Activated CD4-positive, alpha-beta T cell treated with anti-CD3 and anti-CD28 coated beads, Interleukin-2, amount 50 U/mL, for 48 hours (primary cell): Measurements from ENCODE around the gene MSI2.
"Not testable (repeated sequence)": the region's sequence is repeated elsewhere in the genome, so short reads cannot be mapped to it uniquely, and the experiment has no call there.

Experiments
- DNase-seq, 2 experiments: peaks; one replicate each; pipeline ENCODE4 v3.0.0-alpha.2; 2020

Gene MSI2

DNA sequence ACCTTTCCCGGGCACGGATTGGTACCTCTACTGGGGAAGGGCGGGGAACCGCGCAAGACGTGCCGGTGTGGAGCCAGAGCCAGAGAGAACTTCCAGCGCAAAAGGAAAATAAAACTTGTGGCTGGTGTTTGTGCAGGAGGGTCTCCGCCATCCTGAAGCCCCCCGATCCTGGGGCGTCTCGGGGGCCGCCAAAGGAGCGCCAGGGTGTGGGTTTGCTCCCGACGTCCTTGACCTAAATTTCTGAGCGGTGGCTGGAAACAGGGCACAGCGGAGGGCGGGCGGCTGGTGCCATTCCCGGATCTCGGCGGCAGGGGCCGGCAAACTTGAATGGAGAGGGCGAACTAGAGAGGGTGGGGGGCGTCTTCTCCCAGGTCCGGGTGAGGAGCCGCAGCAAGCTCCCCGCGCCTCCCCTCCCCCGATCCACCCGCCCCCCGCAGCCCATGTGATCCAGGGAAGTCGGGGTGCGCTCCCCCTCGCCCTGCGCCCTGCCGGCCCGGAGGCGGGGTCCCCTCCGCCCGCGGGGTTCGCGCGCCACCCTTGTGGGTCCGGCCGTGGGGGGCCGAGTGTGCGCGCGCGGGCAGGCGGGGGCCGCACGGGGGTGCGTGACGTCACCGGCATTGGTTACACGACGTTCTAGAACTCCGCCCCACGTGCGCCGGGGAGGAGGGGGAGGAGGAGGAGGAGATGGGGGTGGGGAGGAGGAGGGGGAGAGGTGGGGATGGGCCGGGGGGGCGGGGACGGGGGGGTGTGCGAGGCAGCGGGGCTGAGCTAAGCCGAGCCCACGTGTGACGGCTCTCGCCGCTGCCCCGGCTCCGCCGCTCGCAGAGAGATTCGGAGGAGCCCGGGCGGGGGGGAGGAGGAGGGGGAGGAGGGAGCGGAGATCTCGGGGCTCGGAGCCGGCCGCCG lies at the start of gene MSI2:
Gene MSI2 (plus strand): TSS at position 748 of the 906 bp plus-strand sequence. CDS start 220 bp downstream, outside the sequence.
- peak; percentile 88 to 90 for DNase-seq

DNA sequence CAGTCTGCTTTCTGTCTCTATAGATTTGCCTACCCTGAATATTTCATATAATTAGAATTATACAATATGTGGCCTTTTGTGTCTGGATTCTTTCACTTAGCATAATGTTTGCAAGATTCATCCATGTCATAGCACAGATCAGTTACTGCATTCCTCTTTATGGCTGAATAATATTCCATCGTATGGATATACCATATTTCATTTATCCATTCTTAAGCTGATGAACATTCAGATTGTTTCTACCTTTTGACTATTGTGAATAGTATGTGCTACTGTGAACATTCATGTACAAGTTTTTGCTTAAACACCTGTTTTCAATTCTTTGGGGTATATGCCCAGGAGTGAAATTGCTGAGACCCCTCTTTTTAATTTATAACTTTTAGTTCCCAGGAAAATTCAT lies 49.4 kb upstream of the MSI2 start:
- no peak for DNase-seq

DNA sequence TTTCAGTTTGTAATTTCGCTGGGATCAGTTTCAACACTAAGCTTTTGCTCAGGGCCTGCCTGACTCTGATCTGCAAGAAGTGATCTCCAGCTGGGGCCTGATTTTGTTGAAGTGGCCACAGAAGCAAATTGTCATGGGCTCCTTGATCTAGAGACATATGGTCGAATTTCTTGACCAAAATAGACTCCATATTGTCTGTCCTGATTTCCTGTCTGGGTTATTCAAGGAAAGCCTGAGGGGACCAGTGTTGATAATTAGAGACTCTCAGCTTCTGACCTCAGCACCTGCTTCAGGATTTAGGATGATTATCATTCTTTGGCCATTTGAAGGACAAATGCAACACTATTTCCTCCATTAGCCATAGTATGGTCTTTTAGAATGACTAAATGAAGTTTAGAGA lies 48.9 kb upstream of the MSI2 start:
- DNase-seq = no peak

DNA sequence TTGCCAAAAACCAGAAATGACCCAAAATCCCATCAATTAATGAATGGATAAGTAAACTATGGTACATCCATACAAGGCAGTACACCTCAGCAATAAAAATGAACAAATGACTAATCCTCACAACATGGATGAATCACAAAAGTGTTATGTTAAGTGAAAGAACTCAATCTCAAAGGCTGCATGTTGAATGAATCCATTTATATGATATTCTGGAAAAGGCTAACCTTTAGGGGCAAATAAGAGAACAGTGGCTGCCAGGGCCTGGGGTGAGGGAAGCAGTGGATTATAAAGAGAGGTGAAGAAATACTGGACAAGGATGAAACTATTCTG lies 46.1 kb upstream of the MSI2 start:
- no peak for DNase-seq

DNA sequence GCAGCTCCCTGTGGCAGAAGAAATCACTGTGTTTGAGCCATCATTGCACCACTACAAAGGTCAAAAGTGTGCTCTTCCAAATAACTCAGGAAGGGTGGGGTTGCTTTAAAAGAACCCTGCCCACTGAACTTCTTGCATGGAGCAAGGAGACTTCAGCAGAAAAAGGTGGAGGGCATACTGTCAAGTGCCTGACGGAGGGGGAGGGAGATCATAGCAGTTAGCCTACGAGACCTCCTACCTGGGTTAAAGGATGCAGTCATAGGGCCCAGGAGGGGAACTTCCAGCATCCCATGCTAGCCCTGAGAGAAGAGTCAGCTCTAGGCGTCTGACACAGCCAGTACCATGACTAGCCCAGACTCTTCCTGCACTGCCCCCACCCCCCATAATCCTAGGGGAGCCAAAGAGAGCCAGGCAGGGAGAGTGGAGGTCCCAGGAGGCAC lies 45.3 kb upstream of the MSI2 start:
- no peak for DNase-seq

DNA sequence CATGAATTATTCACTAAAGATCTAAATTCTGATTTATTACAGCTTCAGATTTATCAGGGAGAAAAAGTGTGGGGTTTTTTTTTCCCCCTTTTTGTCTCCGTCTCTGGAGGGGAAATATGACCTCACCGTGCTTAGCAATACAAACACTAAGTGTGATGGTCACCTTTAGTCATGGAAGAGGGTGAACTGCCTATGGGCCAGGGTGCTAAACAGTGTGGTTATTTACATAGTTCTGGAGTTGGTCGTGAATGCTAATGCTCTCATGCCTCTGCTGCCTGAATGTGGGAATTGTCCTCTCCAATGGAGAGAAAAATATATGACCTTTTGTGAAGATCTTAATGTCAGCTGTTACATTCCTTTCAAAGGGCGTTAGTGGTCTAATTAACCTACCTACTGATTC lies 44.8 kb upstream of the MSI2 start:
- no peak for DNase-seq

DNA sequence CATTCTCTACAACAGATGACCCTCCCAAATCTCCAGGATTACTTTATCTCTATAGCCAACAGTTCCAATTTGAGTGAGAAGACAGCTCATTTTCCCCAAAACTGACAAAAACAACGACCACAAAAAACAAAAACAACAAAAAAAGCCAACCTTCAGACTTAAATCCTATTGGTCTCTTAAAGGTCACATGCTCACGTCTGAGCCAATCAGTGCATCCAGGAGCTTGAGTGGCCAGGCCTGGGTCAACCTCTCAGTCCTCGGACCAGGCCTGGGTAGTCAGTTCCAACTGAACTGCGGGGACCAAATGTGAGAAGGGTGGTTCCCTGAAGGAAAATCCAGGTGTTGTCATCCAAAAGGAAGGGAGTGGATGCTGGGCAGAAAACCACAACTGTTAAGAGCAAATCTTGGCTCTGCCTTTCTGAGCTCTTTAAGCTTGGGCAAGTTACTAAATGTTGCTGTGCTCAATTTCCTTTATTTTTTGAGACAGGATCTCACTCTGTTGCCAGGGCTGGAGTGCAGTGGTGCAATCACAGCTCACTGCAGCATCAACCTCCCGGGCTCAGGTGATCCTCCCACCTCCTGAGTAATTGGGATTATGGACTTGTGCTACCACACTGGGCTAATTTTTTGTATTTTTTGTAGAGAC lies 43.0 kb upstream of the MSI2 start:
- no peak for DNase-seq

DNA sequence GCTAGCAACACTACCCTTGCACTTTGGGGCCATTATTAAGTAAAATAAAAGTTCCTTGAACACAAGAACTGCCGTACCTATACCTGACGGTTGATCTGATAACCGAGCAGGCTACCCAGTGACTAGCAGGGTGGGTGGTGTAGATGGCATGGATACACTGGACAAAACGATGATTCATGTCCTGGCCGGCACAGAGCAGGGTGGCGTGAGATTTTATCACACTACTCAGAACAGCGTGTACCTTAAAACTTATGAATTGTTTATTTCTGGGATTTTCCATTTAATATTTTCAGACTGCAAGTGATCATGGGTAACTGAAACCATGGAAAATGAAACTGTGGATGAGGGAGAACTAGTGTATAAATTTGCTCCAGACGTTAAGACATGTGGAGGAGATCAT lies 41.0 kb upstream of the MSI2 start:
- DNase-seq = no peak

DNA sequence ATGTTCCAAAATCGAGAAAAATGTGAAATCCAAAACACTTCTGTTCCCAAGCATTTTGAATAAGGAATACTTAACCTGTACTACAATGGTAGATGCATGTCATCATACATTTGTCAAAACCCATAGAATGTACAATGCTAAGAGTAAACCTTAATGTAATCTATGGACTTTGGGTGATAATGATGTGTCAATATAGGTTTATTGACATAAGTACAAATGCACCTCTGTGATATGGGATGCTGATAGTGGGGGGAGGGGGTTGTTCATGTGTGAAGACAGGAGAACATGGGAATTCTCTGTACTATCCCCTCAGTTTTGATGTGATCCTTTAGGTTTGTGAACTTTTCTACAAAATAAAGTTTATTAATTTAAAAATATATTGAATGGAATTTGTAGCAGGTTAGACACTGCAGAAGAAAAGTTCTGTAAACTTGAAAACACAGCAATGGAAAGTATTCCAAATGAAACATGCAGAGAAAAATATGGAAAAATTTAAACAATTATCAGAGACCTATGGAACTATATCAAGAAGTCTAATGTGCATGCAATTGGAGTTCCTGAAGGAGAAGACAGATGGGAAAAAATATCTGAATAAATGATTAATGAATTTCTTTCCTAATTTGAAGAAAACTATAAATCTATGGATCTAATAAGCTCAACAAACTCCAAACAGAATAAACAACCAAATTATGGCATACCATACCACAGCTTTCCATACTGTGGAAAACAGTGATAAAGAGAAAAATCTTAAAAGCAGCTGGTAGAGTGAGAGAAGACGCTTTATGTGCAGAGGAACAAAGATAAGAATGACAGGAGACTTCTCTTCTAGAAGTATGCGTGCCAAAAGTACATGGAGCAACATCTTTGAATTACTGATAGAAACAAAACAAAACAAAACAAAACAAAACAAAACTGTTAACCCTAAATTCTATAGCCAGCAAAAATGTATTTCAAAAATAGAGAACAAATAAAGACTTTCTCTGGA lies 34.7 kb upstream of the MSI2 start:
- DNase-seq = no peak

DNA sequence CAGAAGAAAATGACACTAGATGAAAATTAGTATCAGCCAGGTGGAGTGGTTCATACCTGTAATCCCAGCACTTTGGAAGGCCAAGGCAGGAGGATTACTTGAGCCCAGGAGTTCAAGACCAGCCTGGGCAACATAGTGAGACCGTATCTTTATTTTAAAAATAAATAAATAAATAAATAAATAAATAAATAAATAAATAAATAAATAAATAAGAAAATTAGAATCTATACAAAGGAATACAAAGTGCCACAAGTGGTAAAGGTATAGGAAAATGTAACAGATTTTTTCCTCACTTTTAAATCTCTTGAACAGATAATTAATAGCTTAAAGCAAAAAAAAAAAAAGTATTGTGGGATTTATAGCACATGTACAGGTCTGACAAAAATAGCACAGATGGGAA lies 33.9 kb upstream of the MSI2 start:
- not testable (repeated sequence) for DNase-seq

DNA sequence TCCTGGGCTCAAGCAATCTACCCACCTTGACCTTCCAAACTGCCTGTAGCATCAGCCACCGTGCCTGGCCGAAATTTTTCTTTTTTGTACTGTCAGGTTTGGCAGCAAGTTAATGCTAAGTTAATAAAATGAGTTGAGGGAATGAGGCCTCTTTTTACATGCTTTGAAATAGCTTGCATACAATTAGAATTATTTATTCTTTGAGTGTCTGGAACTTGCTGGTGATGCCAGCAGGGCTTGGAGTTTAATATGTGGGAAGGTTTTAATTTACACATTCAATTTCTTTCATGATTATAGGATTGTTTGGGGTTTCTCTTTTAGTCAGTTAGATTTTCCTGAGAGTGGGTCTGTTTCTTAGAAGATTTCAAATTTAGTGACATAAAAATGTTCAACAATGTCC lies 31.2 kb upstream of the MSI2 start:
- DNase-seq = no peak

DNA sequence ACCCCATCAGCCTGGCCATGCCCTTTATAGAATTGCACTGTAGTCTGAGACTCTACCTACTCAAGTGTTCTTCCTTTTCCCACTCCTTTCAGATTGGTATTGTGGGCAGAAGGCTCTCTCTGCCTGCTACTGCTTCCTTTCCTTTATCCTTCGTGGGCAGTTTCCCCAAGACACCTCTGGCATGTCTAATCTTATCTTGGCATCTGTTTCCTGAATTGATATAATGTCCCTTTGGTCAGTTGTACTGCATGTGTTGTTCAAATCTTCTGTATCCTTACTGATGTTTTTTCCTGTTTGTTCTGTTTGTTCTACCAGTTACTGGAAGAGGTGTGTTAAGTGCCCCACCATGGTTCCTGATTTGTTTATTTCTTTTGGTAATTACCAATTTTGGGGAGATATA lies 29.5 kb upstream of the MSI2 start:
- no peak for DNase-seq

DNA sequence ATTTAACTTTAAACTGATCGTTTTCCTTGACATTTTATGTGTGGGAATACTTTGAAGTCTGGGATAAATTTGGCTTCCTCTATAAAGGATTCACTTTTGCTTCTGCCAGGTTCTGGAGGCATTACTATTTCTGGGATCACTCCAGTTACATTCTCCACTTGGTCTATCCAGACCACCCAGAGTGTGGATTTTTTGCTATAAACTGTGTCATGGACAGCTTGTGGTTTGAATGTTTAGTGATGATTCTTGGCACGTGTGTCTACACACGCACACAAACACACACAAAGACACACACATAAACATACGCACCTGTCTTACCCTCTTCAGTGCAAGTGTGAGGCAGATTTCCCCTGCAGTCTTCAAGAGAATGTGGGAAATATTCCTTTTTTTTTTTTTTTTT lies 27.4 kb upstream of the MSI2 start:
- no peak for DNase-seq

DNA sequence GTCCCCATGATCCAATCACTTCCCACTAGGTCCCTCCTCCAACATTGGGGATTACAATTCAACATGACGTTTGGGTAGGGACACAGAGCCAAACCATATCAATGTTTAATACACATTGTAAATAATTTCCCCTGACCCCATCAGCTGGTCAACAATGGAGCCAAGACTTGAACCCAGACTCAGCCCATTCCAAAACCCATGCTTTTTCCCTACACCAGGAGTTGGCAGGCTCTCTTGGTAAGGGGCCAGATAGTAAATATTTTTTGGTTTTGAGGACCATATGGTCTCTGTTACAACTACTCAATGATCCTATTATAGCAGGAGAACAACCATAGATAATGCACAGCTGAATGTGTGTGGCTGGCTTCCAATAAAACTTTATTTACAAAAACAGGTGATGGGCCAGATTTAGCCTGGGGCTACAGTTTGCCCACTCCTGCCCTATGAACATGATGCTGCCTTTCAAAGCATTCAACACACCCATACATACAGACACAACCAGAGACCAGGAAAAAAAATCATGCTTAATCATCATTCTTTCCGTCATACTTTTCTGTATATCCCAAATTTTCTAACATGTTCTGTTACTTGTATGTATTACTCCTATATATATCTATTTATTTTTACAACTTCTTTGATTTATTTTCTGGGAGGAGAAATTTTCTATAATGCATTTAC lies 22.1 kb upstream of the MSI2 start:
- DNase-seq = no peak

DNA sequence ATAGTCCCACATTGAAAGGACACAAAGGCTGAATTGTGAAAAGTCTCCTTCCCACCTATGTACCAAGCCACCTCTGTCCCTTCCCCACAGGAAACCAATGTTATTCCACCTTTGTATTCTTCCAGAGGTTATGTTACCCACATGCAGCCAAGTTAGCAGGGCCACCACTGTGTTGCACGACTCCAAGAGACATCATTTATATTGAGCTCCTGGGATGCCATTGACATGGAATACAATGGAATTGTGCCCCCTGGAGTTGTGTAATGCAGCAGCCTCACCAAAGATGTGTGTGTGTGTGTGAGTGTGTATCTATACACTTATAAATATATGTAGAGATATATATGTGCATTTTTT lies 21.6 kb upstream of the MSI2 start:
- DNase-seq = no peak

DNA sequence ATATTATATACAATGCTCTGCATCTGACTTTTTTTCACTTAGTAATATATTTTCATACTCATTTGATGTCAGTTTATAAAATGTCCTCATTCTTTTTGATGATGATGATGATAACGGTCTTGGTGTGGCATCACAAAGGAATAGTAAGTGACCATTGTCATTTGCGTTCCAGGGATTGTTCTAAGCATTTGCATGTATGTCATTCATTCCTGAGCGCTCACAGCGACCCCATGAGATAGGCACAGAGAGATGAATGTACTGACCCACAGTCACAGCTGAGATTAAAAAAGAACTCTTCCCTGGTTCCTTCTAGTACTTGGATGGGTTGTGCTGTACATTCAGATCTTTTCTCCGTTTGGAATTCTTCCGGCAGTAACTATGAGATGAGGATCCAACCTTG lies 21.2 kb upstream of the MSI2 start:
- no peak for DNase-seq

DNA sequence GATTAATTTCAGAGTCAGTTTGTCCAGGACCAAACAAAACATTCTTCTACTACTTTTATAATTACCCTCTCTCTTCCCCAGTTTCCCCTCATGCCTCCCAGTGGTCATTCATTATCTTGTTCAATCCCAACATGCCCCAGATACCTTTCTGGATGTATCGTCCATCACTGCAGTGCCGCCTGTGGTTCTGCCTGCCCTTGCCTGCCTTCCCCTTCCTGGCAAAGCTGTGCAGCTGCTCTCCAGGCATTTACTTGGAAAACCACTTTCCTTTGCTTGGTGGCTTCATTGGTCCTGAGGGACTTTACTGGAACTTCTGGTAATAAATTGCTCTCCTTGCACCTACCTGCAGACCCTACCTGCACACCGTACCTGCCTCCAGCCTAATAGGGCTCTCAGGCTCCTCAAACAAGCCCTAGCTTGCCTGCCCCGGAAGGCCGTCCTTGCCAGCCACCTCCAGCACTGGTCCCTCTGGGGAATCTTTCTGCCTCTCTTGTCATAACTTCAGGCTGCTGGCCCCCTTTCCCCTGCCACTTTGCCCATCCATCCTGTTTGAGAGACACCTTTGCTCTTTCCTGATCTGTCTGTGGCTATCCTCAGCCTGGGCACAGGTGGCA lies 19.5 kb upstream of the MSI2 start:
- DNase-seq = no peak

DNA sequence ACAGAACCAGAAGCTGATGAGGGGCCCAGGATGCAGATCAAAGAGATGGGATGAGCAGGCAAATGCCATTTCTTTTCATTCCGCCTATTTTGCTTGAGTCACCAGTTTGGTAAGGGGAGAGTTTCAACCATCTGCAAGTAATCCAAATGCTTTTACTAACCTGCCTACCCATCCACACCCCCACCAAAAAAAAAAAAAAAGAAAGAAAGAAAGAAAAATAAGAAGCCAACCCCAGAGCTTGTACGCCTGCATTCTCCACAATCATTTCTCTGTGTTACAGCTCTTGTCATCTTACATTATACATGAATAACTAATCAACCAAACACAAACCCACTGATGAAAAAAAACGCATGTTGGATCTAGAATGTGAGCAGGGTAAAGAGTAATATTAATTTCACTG lies 15.7 kb upstream of the MSI2 start:
- DNase-seq = no peak

DNA sequence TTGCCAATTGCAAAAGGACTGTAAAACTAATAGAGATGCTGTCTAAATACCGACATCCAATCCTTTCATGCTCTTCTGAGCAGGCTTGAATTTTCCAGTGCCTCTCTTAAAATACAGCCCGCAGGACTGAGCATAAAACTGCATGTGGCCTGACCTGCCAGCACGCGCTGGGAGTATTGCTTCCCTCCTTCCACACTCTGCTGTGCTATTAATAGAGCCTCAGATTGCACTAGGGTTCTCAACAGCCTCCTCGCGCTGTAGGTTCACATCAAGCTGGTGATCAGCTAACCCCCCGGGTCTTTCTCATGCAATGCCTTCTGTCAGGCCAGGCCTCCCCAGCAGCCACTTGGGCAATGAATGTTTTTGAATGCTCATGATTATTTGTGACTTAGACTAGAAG lies 14.2 kb upstream of the MSI2 start:
- no peak for DNase-seq

DNA sequence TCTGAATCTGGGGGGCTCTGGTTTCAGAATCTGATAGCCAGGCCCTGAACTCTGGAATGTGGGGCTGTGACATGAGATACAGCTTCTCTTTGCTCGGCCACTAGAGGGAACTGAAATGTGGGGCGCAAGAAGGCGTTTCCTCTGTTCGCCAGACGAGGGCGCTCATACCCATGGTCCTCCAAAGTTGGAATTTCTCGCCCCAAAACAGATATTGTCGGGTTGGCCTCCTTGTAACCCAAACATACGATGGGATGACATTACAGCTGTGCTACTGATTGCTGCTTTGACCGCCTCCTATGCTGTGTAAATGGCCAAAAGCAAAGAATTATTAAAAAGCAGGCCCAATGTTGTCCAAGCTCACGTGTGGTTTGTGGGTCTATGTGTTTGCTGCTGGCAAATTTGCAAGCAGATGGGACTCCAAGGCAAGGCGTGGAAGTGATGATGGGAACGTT lies 13.1 kb upstream of the MSI2 start:
- DNase-seq = peak; percentile 80 to 84

DNA sequence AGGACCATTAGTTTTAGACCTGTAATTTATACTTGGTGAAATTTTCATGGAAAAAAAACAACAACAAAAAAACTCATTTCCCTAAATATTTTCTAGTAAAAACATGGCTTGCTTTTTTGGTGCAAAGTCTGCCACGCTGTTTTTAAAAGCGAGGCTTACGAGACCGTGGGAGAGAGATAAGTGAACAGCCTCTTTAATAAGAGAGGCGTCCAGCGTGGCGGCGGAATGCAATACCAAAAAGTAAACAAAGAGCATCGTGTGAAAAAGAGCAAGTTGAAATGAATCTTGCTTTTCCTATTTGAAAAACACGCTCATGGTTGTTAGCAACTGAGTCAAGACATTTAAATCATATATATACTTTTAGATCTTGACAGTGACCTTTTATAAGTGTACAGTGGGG lies 10.5 kb upstream of the MSI2 start:
- DNase-seq = no peak

DNA sequence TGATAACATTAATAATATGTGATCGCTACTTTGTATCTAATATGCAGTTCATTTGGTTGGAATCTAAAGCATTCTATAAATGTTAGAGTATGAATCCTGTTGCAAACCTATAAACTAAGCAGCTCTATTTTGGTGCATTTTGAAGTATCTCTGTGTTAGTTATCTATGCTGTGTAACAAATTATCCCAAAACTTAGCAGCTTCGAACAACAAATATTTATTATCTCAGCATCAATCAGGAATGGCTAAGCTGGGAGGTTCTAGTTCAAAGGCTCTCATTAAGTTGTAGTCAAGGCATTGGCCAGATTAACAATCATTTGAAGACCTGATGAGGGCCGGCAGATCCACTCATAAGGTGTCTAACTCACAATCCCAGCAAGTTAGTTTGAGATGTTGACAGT lies 10.1 kb upstream of the MSI2 start:
- DNase-seq = no peak
